Coronary artery (tissue), 2 donors: Measurements from ENCODE around the gene TOX2.

Source experiments
- DNase-seq: peaks from one replicate; pipeline ENCODE4 v3.0.0-alpha.2; 2017; ENCODE audit warnings: low spot score
- H3K27ac ChIP-seq, 2 donors: fragments of 200-600 bp; sonication (generic); one replicate each; pipeline ENCODE4 v1.5.1; 2016 to 2019
- H3K4me3 ChIP-seq: fragments of 200-600 bp; sonication (generic); 2 replicates; pipeline ENCODE4 v1.5.1; 2016; ENCODE audit warnings: mild to moderate bottlenecking, moderate library complexity
- CTCF ChIP-seq: fragments of 200-600 bp; sonication (generic); IDR thresholded peaks from one replicate; pipeline ENCODE4 v1.5.1; 2019; ENCODE audit warnings: antibody characterized with exemption

TOX2 gene

GRCh38 chr20:44066645-44067606 is 152.3 kb downstream of the TOX2 start:
- H3K4me3 ChIP-seq: no peak overlapping the region
- no peak overlapping the region for H3K27ac ChIP-seq
- no peak for TF ChIP-seq CTCF
- DNase-seq: no peak

GRCh38 chr20:44067650-44068081 is 153.0 kb downstream of the TOX2 start:
- DNase-seq: no peak
- TF ChIP-seq CTCF: no peak
- H3K4me3 ChIP-seq: no peak overlapping the region
- H3K27ac ChIP-seq: no peak overlapping the region

- no peak overlapping the region for H3K27ac ChIP-seq
- no peak overlapping the region for H3K4me3 ChIP-seq
- DNase-seq: no peak
- no peak for TF ChIP-seq CTCF
These were observed 153.9 kb downstream of the TOX2 start for GRCh38 chr20:44068316-44069201.

- H3K4me3 ChIP-seq: no peak overlapping the region
These were observed 154.8 kb downstream of the TOX2 start for GRCh38 chr20:44069203-44070011.

GRCh38 chr20:44070139-44070900 is 155.7 kb downstream of the TOX2 start:
- Histone ChIP-seq H3K4me3 (no peak overlapping the region), H3K27ac (no peak overlapping the region)
- no peak for TF ChIP-seq CTCF
- no peak for DNase-seq

More at GRCh38 chr20:44069203-44070011, 154.8 kb downstream of the TOX2 start:
- TF ChIP-seq CTCF: no peak
- H3K27ac ChIP-seq: no peak overlapping the region
- no peak for DNase-seq

GRCh38 chr20:44071057-44071456 is 156.4 kb downstream of the TOX2 start:
- TF ChIP-seq CTCF: no peak
- Histone ChIP-seq H3K27ac (no peak overlapping the region), H3K4me3 (no peak overlapping the region)
- DNase-seq: no peak
